Measurements from ENCODE around the gene SIRT2.

SIRT2 gene

GRCh38 chr19:38917921-38918491 lies 18.6 kb upstream of the SIRT2 start:
- Histone ChIP-seq H4K91ac (ENCODE audit: low read depth, low read length) (no peak overlapping the region), H2BK5ac (ENCODE audit: low read depth, low read length, poor library complexity) (no peak overlapping the region), H2BK120ac (ENCODE audit: insufficient read depth, low read length, poor library complexity) (no peak overlapping the region), H2AFZ (ENCODE audit: insufficient read depth, low read length, poor library complexity) (no peak overlapping the region), H3K79me1 (ENCODE audit: low read length) (no peaks in the 10 kb centered on the region), H4K8ac (ENCODE audit: low read depth, low read length) (no peak overlapping the region), H3K18ac (ENCODE audit: low read length) (no peak overlapping the region), H3K4me2 (ENCODE audit: low read length) (no peak overlapping the region), H2AK5ac (ENCODE audit: low read length) (no peak overlapping the region), H2BK12ac (ENCODE audit: low read length) (no peak overlapping the region), H3K27ac (ENCODE audit: low read depth, low read length) (no peak overlapping the region), H3K4me1 (ENCODE audit: control insufficient read depth in 1 of 2, insufficient read depth in 2 of 2, low read length in 2 of 2) (no peaks in the 10 kb centered on the region), H3K36me3 (ENCODE audit: control insufficient read depth in 1 of 2, insufficient read depth in 2 of 2, low read length in 2 of 2) (peaks cover 5 to 24% of the 10 kb centered on the region in 2 experiments), H3K79me2 (ENCODE audit: control insufficient read depth, insufficient read depth, low read length, poor library complexity) (no peaks in the 10 kb centered on the region), H4K12ac (ENCODE audit: low read depth, low read length) (no peak overlapping the region), H3K23ac (ENCODE audit: low read length) (no peak overlapping the region), H3K9ac (ENCODE audit: low read length) (no peak overlapping the region), H3K14ac (ENCODE audit: low read length) (no peak overlapping the region), H3K27me3 (ENCODE audit: insufficient read depth, low read length) (no peaks in the 10 kb centered on the region), H3K4me3 (ENCODE audit: low read depth, low read length) (no peak overlapping the region), H3K4ac (ENCODE audit: low read depth, low read length) (no peak overlapping the region), H3K9me3 (ENCODE audit: insufficient read depth, low read depth, low read length) (no peaks in the 10 kb centered on the region)
- no CpG with 5 or more reads among the region's 13 CpGs for WGBS (ENCODE audit: extremely low coverage, insufficient coverage, insufficient read length)
- peak; percentile 28 to 34 for DNase-seq

DNA sequence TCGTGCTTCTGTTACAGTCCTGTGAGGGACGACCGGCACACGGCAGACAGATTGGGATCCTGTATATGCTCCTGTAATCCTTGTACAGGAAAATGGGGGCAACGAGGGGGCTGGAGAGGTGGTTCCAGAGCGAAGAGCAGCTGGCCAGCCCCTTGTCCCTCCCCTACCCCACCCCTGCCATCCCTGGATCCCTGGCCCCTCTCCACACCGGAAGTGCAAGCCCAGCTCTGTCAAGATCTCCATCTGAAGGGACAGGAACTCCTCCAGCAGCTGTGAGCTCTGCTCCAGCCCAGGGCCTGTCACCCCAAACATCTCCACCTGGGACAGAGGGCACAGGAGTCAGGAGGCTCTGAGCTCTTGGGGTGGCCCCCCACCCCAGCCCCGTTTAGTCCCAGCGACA lies 18.1 kb upstream of the SIRT2 start:
- Histone ChIP-seq H3K27me3 (ENCODE audit: insufficient read depth, low read length) (no peaks in the 10 kb centered on the region), H3K14ac (ENCODE audit: low read length) (no peak overlapping the region)

DNA sequence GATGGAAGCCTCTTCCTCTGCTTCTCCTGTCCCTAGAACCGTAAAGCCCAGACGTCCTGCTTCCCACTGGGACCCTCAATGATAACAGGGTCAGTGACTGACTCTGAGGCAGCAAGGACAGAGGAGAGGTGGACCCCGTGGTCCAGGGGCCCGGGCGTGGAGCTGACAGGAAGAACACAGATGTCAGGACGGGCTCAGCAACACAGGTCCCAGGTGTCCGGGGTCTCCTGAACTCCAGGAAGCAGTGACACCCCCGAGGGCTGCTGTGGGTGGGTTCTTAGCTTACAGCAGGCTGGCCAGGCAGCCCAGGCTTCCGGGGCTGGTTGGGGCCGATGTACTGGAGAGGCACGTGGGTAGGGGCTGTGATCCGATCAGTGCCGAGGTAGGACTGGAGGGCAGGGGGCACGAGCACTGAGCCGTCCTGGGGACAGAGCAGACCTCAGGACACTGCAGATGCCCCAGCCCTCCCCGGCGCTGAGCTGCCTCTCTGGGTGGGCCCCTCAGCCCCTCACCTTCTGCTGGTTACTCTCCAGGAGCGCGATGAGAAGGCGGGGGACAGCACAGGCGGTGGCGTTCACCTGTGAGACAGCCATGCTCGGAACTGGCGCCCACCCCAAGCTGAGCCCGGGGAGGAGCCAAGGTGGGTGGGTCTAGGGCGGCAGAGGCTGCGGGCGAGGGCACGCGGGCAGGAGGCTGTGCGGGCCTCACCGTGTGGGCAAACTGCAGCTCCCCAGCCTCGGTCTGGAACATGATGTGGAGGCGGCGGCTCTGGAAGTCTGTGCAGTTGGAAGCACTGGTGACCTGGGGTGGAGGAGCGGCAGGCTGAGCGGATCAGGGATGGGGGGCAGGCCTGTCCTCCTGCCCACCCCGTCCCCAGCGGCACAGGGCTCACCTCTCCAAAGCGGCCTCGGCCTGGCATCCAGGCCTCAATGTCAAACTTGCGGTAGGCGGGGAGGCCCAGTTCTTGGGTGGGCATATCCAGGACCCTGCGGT lies 16.2 kb upstream of the SIRT2 start:
- H3K4me2 ChIP-seq (ENCODE audit: low read length): no peak overlapping the region

More for the DNA sequence above, 18.1 kb upstream of the SIRT2 start:
- Histone ChIP-seq H3K4me1 (ENCODE audit: control insufficient read depth in 1 of 2, insufficient read depth in 2 of 2, low read length in 2 of 2) (no peaks in the 10 kb centered on the region), H3K79me2 (ENCODE audit: control insufficient read depth, insufficient read depth, low read length, poor library complexity) (no peaks in the 10 kb centered on the region), H3K79me1 (ENCODE audit: low read length) (no peaks in the 10 kb centered on the region), H3K4ac (ENCODE audit: low read depth, low read length) (no peak overlapping the region), H4K12ac (ENCODE audit: low read depth, low read length) (no peak overlapping the region), H2BK12ac (ENCODE audit: low read length) (no peak overlapping the region), H2AK5ac (ENCODE audit: low read length) (no peak overlapping the region), H3K23ac (ENCODE audit: low read length) (no peak overlapping the region), H2BK5ac (ENCODE audit: low read depth, low read length, poor library complexity) (no peak overlapping the region), H3K9ac (ENCODE audit: low read length) (no peak overlapping the region), H4K8ac (ENCODE audit: low read depth, low read length) (no peak overlapping the region), H2AFZ (ENCODE audit: insufficient read depth, low read length, poor library complexity) (no peak overlapping the region), H3K4me3 (ENCODE audit: low read depth, low read length) (no peak overlapping the region), H3K18ac (ENCODE audit: low read length) (no peak overlapping the region), H3K4me2 (ENCODE audit: low read length) (no peak overlapping the region), H4K91ac (ENCODE audit: low read depth, low read length) (no peak overlapping the region), H2BK120ac (ENCODE audit: insufficient read depth, low read length, poor library complexity) (no peak overlapping the region), H3K9me3 (ENCODE audit: insufficient read depth, low read depth, low read length) (no peaks in the 10 kb centered on the region), H3K27ac (ENCODE audit: low read depth, low read length) (no peak overlapping the region), H3K36me3 (ENCODE audit: control insufficient read depth in 1 of 2, insufficient read depth in 2 of 2, low read length in 2 of 2) (peaks cover 5 to 24% of the 10 kb centered on the region in 2 experiments)
- WGBS (ENCODE audit: extremely low coverage, insufficient coverage, insufficient read length): no CpG with 5 or more reads among the region's 9 CpGs
- no peak for DNase-seq

DNA sequence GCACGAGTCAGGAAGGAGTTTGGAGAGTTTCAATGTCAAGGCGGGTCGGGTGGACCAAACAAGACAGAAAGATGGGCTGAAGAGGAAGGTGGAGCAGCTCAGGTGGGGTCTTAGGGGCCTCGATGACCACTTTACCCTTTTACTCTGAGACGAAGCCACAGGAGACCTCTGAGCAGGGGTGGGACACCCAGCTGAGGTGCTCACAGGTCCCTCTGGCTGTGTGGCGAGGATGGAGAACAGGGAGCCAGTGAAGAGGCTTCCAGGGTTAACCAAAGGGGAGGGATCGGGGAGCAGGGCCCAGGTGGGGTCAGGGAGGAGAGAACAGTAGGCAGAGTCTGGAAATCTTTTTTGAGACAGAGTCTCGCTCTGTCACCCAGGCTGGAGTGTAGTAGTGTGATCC lies 14.5 kb upstream of the SIRT2 start:
- no peak overlapping the region for H4K12ac ChIP-seq (ENCODE audit: low read depth, low read length)
- H3K36me3 ChIP-seq (ENCODE audit: control insufficient read depth in 1 of 2, insufficient read depth in 2 of 2, low read length in 2 of 2): peaks cover 3 to 12% of the 10 kb centered on the region in 2 experiments
- H3K4me2 ChIP-seq (ENCODE audit: low read length): no peak overlapping the region
- H3K9ac ChIP-seq (ENCODE audit: low read length): no peak overlapping the region
- H4K91ac ChIP-seq (ENCODE audit: low read depth, low read length): no peak overlapping the region
- no peak overlapping the region for H3K4ac ChIP-seq (ENCODE audit: low read depth, low read length)
- no peak overlapping the region for H4K8ac ChIP-seq (ENCODE audit: low read depth, low read length)
- no peak overlapping the region for H2BK12ac ChIP-seq (ENCODE audit: low read length)
- H2AFZ ChIP-seq (ENCODE audit: insufficient read depth, low read length, poor library complexity): no peak overlapping the region
- H3K4me1 ChIP-seq (ENCODE audit: control insufficient read depth in 1 of 2, insufficient read depth in 2 of 2, low read length in 2 of 2): no peaks in the 10 kb centered on the region
- no peak overlapping the region for H2BK5ac ChIP-seq (ENCODE audit: low read depth, low read length, poor library complexity)
- H3K27ac ChIP-seq (ENCODE audit: low read depth, low read length): no peak overlapping the region
- H3K18ac ChIP-seq (ENCODE audit: low read length): no peak overlapping the region
- no peaks in the 10 kb centered on the region for H3K27me3 ChIP-seq (ENCODE audit: insufficient read depth, low read length)
- DNase-seq: no peak
- H3K79me2 ChIP-seq (ENCODE audit: control insufficient read depth, insufficient read depth, low read length, poor library complexity): no peaks in the 10 kb centered on the region
- no peak overlapping the region for H3K23ac ChIP-seq (ENCODE audit: low read length)
- H2AK5ac ChIP-seq (ENCODE audit: low read length): no peak overlapping the region
- H3K4me3 ChIP-seq (ENCODE audit: low read depth, low read length): no peak overlapping the region
- no peak overlapping the region for H3K14ac ChIP-seq (ENCODE audit: low read length)
- peaks cover 2% of the 10 kb centered on the region for H3K9me3 ChIP-seq (ENCODE audit: insufficient read depth, low read depth, low read length)
- H3K79me1 ChIP-seq (ENCODE audit: low read length): no peaks in the 10 kb centered on the region
- WGBS (ENCODE audit: extremely low coverage, insufficient coverage, insufficient read length): no CpG with 5 or more reads among the region's 8 CpGs
- H2BK120ac ChIP-seq (ENCODE audit: insufficient read depth, low read length, poor library complexity): no peak overlapping the region

More for the DNA sequence above, 16.2 kb upstream of the SIRT2 start:
- no peak overlapping the region for H3K9ac ChIP-seq (ENCODE audit: low read length)
- no peak overlapping the region for H2BK5ac ChIP-seq (ENCODE audit: low read depth, low read length, poor library complexity)
- no peak overlapping the region for H3K4ac ChIP-seq (ENCODE audit: low read depth, low read length)
- no peaks in the 10 kb centered on the region for H3K27me3 ChIP-seq (ENCODE audit: insufficient read depth, low read length)
- H3K79me2 ChIP-seq (ENCODE audit: control insufficient read depth, insufficient read depth, low read length, poor library complexity): no peaks in the 10 kb centered on the region
- no peaks in the 10 kb centered on the region for H3K4me1 ChIP-seq (ENCODE audit: control insufficient read depth in 1 of 2, insufficient read depth in 2 of 2, low read length in 2 of 2)
- no peak overlapping the region for H3K14ac ChIP-seq (ENCODE audit: low read length)
- no peak overlapping the region for H4K91ac ChIP-seq (ENCODE audit: low read depth, low read length)
- H3K4me3 ChIP-seq (ENCODE audit: low read depth, low read length): no peak overlapping the region
- no peak overlapping the region for H3K27ac ChIP-seq (ENCODE audit: low read depth, low read length)
- no peak overlapping the region for H2AK5ac ChIP-seq (ENCODE audit: low read length)
- peaks cover 0 to 13% of the 10 kb centered on the region in 2 experiments for H3K36me3 ChIP-seq (ENCODE audit: control insufficient read depth in 1 of 2, insufficient read depth in 2 of 2, low read length in 2 of 2)
- H4K12ac ChIP-seq (ENCODE audit: low read depth, low read length): no peak overlapping the region
- no peak overlapping the region for H3K18ac ChIP-seq (ENCODE audit: low read length)
- no peak overlapping the region for H2BK120ac ChIP-seq (ENCODE audit: insufficient read depth, low read length, poor library complexity)
- no peak overlapping the region for H3K23ac ChIP-seq (ENCODE audit: low read length)
- no peak overlapping the region for H2BK12ac ChIP-seq (ENCODE audit: low read length)
- H2AFZ ChIP-seq (ENCODE audit: insufficient read depth, low read length, poor library complexity): no peak overlapping the region
- H3K9me3 ChIP-seq (ENCODE audit: insufficient read depth, low read depth, low read length): no peaks in the 10 kb centered on the region
- WGBS (ENCODE audit: extremely low coverage, insufficient coverage, insufficient read length): no CpG with 5 or more reads among the region's 44 CpGs
- H3K79me1 ChIP-seq (ENCODE audit: low read length): no peaks in the 10 kb centered on the region
- DNase-seq: no peak
- no peak overlapping the region for H4K8ac ChIP-seq (ENCODE audit: low read depth, low read length)

Measured in trophoblast cell (in vitro differentiated cells and primary cell).